Spleen (tissue), 13 donors: Measurements from ENCODE around the gene ZAR1. TPM values are rescaled to one million over a fixed set of nuclear protein-coding genes. Genes with fewer than 3 reads are reported as not detected.
"Not testable (repeated sequence)": the region's sequence is repeated elsewhere in the genome, so short reads cannot be mapped to it uniquely, and the experiment has no call there.

Experiments
- DNase-seq: peaks from one replicate; pipeline ENCODE4 v3.0.0-alpha.2; 2020
- H3K27ac ChIP-seq, 8 donors: fragments of 200-600 bp; sonication (generic) in 7 of 8; 1 replicate in 4 of 8; 2 replicates in 4 of 8; pipeline versions ENCODE4 v1.5.0 to v1.8.0; 2016 to 2021; ENCODE audit warnings: inconsistent platforms in 4 of 8, mild to moderate bottlenecking in 4 of 8, moderate library complexity in 1 of 8
- H3K27me3 ChIP-seq, 7 donors: fragments of 200-600 bp; sonication (generic) in 6 of 7; replicated peaks in 1 of 7; 1 replicate in 4 of 7; 2 replicates in 3 of 7; pipeline versions ENCODE4 v1.5.0 to v1.8.0; 2016 to 2021; ENCODE audit warnings: inconsistent platforms in 3 of 7, mild to moderate bottlenecking in 1 of 7
- H3K36me3 ChIP-seq, 6 donors: fragments of 200-600 bp; sonication (generic) in 5 of 6; 1 replicate in 4 of 6; 2 replicates in 2 of 6; pipeline versions ENCODE4 v1.5.0 to v1.8.0; 2016 to 2021; ENCODE audit warnings: inconsistent platforms in 2 of 6
- H3K4me1 ChIP-seq, 6 donors: fragments of 200-600 bp; sonication (generic) in 5 of 6; 1 replicate in 3 of 6; 2 replicates in 3 of 6; pipeline versions ENCODE4 v1.5.0 to v1.8.0; 2016 to 2021; ENCODE audit warnings: inconsistent platforms in 3 of 6
- H3K4me3 ChIP-seq, 8 donors: fragments of 200-600 bp; sonication (generic) in 7 of 8; 1 replicate in 4 of 8; 2 replicates in 4 of 8; pipeline versions ENCODE4 v1.5.0 to v1.8.0; 2016 to 2021; ENCODE audit warnings: inconsistent platforms in 4 of 8, mild to moderate bottlenecking in 4 of 8, moderate library complexity in 2 of 8
- H3K9me3 ChIP-seq, 8 donors: fragments of 200-600 bp; sonication (generic) in 7 of 8; 1 replicate in 4 of 8; 2 replicates in 4 of 8; pipeline versions ENCODE4 v1.5.0 to v1.8.0; 2016 to 2021; ENCODE audit warnings: inconsistent platforms in 4 of 8
- POLR2A ChIP-seq, 3 donors: fragments of 450-650 bp; IDR thresholded peaks; one replicate each; pipeline ENCODE4 v1.5.1; 2017; ENCODE audit warnings: antibody characterized with exemption in 3 of 3, mild to moderate bottlenecking in 1 of 3
- POLR2AphosphoS5 ChIP-seq, 3 donors: sonication (generic); formaldehyde crosslinking; IDR thresholded peaks; one replicate each; pipeline ENCODE4 v1.5.1; 2017; ENCODE audit warnings: antibody characterized with exemption in 3 of 3
- WGBS, 5 donors: extraction: QIAGEN DNeasy Blood & Tissue Kit in 3 of 5; methylation state at CpG; one replicate each; pipeline versions ENCODE4 v1.1.5 to v1.1.7; 2013 to 2018; 5-methylcytosine and 5-hydroxymethylcytosine counted together
- intact Hi-C: fragments of 100-400 bp; cut with DNase I; formaldehyde crosslinking; loops from one replicate; pipeline ENCODE4 v1.15.0; 2023; ENCODE audit warnings: low total_unique reads
- long read RNA-seq, 2 donors: transcript quantifications; one replicate each; lab custom pipeline, GENCODE V29; 2026
- polyA plus RNA-seq, 3 donors: library from polyadenylated mRNA; stranded (reverse); fragments of 200-250 nt; gene quantifications; one replicate each; pipeline ENCODE4 v1.2.1, GENCODE V29; 2013
- total RNA-seq, 7 donors: library from RNA; depleted of rRNA in 3 of 7; stranded (reverse); fragments of >200 nt in 3 of 7; fragmentation: NEBNext Ultra II Directional in 4 of 7; extraction: Animal tissue kit (Norgen Biotek cat#: 25700) in 4 of 7; gene quantifications; one replicate each; pipeline versions ENCODE4 v1.1.0 to v1.2.1, GENCODE V29; 2016 to 2021
- TF ChIP-seq, protein P1 (sequence below), 11 experiments: fragments of 200-600 bp in 7 of 11; fragments of 450-650 bp in 4 of 11; sonication (generic) in 4 of 11; IDR thresholded peaks in 8 of 11; conservative IDR thresholded peaks in 3 of 11; 1 replicate in 7 of 11; 2 replicates in 4 of 11; pipeline versions ENCODE4 v1.4.0 to v1.8.0; 2016 to 2021; ENCODE audit warnings: antibody characterized with exemption in 11 of 11, inconsistent platforms in 4 of 11, mild to moderate bottlenecking in 1 of 11
- donor health status: healthy with polysubstance abuse.
- donor health status: DM: no; HTN: no; CAD: no; lungs with moderate emphysema.
- donor health status: DM: no; HTN: no; CAD: no.
- donor health status: Bipolar disorder and iron deficiency.
- donor health status: healthy.
- donor health status: DM: no; HTN: no; CAD: no.
- donor health status: DM: yes; HTN: yes; CAD: no.

ZAR1 gene, protein sequence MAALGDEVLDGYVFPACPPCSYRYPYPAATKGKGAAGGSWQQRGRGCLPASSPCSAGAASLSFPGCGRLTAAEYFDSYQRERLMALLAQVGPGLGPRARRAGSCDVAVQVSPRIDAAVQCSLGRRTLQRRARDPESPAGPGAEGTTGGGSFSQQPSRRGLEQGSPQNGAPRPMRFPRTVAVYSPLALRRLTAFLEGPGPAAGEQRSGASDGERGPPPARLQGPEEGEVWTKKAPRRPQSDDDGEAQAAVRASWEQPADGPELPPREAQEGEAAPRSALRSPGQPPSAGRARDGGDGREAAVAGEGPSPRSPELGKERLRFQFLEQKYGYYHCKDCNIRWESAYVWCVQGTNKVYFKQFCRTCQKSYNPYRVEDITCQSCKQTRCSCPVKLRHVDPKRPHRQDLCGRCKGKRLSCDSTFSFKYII
- total RNA-seq (not detected), polyA plus RNA-seq (not detected)
- long read RNA-seq, donor 1 = 0 reads
- long read RNA-seq, donor 2 = 0 reads

DNA sequence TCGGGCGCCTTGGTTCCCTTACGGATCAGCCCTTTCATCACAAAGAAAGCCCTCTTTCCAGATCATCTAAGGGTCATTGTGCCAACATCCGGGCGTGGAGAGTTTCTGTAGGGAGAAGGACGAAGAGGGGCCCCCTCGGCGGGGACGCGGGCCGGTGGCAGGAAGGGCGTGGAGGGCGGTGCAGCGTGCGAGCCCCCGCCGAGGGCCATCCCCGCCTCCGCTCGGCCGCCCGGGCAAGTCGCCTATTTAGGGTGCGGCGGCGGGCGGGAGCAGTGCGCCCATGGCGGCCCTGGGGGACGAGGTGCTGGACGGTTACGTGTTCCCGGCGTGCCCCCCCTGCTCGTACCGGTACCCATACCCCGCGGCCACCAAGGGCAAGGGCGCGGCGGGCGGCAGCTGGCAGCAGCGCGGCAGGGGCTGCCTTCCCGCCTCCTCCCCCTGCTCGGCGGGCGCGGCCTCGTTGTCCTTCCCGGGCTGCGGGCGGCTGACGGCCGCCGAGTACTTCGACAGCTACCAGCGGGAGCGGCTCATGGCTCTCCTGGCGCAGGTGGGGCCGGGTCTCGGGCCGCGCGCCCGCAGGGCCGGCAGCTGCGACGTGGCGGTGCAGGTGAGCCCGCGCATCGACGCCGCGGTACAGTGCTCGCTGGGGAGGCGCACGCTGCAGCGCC, at the start of gene ZAR1:
Gene ZAR1, plus strand, starts transcription at position 241 of the 668 bp plus-strand sequence. Its CDS starts 40 bp downstream, at position 281.
- intact Hi-C loops = no loop called here
- no peak for DNase-seq
- peaks cover 0 to 21% (median 17%) of the 10 kb centered on the region in 6 donors for H3K4me1 ChIP-seq
- no peak within 1 kb of the TSS for H3K27ac ChIP-seq
- peaks cover 10 to 67% (median 59%) of the 10 kb centered on the region in 7 donors for H3K27me3 ChIP-seq
- H3K9me3 ChIP-seq = no peaks in the 10 kb centered on the region
- no peaks in the 10 kb centered on the region for H3K36me3 ChIP-seq
- TF ChIP-seq, protein P1, sequence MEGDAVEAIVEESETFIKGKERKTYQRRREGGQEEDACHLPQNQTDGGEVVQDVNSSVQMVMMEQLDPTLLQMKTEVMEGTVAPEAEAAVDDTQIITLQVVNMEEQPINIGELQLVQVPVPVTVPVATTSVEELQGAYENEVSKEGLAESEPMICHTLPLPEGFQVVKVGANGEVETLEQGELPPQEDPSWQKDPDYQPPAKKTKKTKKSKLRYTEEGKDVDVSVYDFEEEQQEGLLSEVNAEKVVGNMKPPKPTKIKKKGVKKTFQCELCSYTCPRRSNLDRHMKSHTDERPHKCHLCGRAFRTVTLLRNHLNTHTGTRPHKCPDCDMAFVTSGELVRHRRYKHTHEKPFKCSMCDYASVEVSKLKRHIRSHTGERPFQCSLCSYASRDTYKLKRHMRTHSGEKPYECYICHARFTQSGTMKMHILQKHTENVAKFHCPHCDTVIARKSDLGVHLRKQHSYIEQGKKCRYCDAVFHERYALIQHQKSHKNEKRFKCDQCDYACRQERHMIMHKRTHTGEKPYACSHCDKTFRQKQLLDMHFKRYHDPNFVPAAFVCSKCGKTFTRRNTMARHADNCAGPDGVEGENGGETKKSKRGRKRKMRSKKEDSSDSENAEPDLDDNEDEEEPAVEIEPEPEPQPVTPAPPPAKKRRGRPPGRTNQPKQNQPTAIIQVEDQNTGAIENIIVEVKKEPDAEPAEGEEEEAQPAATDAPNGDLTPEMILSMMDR (IDR thresholded peaks at IDR 0.05 in 8 of 11, conservative IDR thresholded peaks at IDR 0.05 in 3 of 11) = no peak
- peak in 1 of 3 donors; percentile 18 for TF ChIP-seq POLR2AphosphoS5 (IDR thresholded peaks at IDR 0.05)
- peak within 1 kb of the TSS in 7 of 8 donors; percentile 24 to 64 (median 33) for H3K4me3 ChIP-seq
- 3 to 4% (median 3%) methylated on average over 4 to 80 of the region's 80 CpGs for WGBS, 5 donors

DNA sequence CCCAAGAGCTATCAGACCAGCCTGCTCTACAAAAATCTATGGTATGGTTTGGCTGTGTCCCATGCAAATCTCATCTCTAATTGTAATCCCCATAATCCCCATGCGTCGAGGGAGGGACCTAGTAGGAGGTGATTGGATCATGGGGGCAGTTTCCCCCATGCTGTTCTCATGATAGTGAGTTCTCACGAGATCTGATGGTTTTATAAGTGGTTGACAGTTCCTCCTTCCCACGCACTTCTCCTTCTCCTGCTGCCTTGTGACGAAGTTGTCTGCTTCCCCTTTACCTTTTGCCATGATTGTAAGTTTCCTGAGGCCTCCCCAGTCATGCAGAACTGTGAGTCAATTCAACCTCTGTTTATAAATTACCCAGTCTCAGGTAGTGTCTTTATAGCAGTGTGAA, 49.1 kb upstream of the ZAR1 start:
- H3K36me3 ChIP-seq, DNase-seq, H3K4me3 ChIP-seq, H3K27me3 ChIP-seq, H3K4me1 ChIP-seq, H3K9me3 ChIP-seq, H3K27ac ChIP-seq: not testable (repeated sequence)
- intact Hi-C loops = loop anchor here (10.0 kb wide), 1 partner anchor 524 kb away; no protein-coding TSS in a partner anchor
- WGBS, 5 donors = 51 to 64% (median 55%) methylated on average over 5 of the region's 5 CpGs

DNA sequence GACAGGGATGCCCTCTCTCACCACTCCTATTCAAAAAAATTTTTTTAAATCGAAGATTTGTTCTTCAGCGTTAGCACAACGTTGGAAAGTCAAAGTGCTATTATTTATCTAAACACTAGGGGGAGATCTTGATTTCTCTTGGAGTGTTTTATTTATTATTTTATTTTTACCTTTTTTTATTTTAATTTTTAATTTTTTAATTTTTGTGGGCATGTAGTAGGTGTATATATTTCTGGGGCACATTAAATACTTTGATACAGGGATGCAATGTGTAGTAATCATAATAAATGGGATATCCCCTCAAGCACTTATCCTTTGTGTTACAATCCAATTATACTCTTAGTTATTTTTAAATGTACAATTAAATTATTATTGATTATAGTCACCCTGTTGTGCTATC, 44.3 kb upstream of the ZAR1 start:
- no peaks in the 10 kb centered on the region for H3K36me3 ChIP-seq
- intact Hi-C loops = loop anchor here (10.0 kb wide), 1 partner anchor 519 kb away; no protein-coding TSS in a partner anchor
- peaks cover 0 to 4% (median 0%) of the 10 kb centered on the region in 7 donors for H3K27me3 ChIP-seq
- TF ChIP-seq POLR2AphosphoS5 (IDR thresholded peaks at IDR 0.05) = no peak
- TF ChIP-seq, protein P1 (IDR thresholded peaks at IDR 0.05 in 8 of 11, conservative IDR thresholded peaks at IDR 0.05 in 3 of 11) = peak in 9 of 11 experiments; percentile 9 to 64 (median 55)
- no peak for TF ChIP-seq POLR2A (IDR thresholded peaks at IDR 0.05)
- H3K4me3 ChIP-seq = no peak overlapping the region
- no peaks in the 10 kb centered on the region for H3K4me1 ChIP-seq
- WGBS, 5 donors = 4 to 15% (median 10%) methylated on average over 3 of the region's 3 CpGs
- H3K9me3 ChIP-seq = no peaks in the 10 kb centered on the region
- no peak for DNase-seq
- no peak overlapping the region for H3K27ac ChIP-seq

DNA sequence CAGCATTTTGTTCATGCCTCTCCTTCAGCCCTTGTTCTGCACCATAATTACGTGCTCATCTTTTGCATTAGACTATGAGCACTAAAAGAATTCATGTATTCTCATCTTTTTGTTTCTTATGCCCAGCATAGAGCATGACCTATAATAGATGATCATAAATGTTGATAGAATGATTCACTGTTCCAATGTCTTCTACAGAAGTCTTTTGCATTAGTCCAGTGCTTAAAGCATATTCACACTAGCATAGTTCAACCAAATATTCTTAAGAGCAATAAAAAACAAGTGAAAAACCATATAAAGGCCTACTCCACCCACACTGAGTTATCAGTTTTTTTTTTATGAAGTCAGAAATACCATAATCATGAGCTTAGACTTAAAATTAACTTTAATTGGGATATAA, 43.4 kb upstream of the ZAR1 start:
- TF ChIP-seq, protein P1 (IDR thresholded peaks at IDR 0.05 in 8 of 11, conservative IDR thresholded peaks at IDR 0.05 in 3 of 11) = no peak
- no peak for TF ChIP-seq POLR2AphosphoS5 (IDR thresholded peaks at IDR 0.05)
- TF ChIP-seq POLR2A (IDR thresholded peaks at IDR 0.05) = no peak

More for the DNA sequence above, 43.4 kb upstream of the ZAR1 start:
- no peak for DNase-seq
- Histone ChIP-seq H3K27ac (no peak overlapping the region), H3K4me3 (no peak overlapping the region), H3K9me3 (no peaks in the 10 kb centered on the region), H3K27me3 (peaks cover 0 to 4% (median 0%) of the 10 kb centered on the region in 7 donors), H3K4me1 (no peaks in the 10 kb centered on the region), H3K36me3 (no peaks in the 10 kb centered on the region)
- WGBS, 5 donors = 72 to 85% (median 78%) methylated on average over 1 of the region's 1 CpG
- intact Hi-C loops = loop anchor here (10.0 kb wide), 1 partner anchor 518 kb away; no protein-coding TSS in a partner anchor
